HuH-7.5 (cell line): ENCODE data around the gene GRIK5.
A peak's percentile ranks its signal among the peaks of the same experiment; 100 is the strongest.

Experiments
- DNase-seq: peaks from one replicate; pipeline ENCODE4 v3.0.0; 2011; ENCODE audit warnings: low spot score

GRIK5 gene

DNA sequence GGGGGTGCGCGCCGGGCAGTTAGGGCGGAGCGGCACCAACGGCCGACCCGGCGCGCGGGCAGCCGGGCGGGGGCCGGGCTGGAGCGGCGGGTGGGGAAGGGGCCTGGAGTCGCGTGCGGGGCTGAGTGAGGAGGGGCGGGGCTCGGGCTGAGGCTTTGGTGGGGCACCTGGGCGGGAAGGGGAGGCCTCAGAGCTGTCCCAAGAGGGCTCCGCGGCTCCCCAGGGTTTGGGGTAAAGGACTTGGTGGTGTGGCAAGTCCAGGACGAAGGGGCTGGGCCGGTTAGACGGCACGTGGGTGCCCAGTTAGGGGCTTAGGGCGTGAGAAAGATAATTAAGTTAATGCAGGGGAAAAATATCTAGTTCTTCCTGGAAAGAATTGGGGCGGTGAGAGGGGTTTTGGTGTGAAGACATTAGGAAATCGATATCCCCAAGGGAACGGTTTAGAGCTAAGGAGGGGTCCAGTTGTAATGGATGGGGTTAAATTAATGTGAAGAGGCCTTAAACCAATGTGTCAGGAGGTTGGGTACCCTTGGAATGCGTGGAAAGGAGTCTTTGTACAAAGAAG, 6.5 kb upstream of the GRIK5 start:
- DNase-seq = no peak

DNA sequence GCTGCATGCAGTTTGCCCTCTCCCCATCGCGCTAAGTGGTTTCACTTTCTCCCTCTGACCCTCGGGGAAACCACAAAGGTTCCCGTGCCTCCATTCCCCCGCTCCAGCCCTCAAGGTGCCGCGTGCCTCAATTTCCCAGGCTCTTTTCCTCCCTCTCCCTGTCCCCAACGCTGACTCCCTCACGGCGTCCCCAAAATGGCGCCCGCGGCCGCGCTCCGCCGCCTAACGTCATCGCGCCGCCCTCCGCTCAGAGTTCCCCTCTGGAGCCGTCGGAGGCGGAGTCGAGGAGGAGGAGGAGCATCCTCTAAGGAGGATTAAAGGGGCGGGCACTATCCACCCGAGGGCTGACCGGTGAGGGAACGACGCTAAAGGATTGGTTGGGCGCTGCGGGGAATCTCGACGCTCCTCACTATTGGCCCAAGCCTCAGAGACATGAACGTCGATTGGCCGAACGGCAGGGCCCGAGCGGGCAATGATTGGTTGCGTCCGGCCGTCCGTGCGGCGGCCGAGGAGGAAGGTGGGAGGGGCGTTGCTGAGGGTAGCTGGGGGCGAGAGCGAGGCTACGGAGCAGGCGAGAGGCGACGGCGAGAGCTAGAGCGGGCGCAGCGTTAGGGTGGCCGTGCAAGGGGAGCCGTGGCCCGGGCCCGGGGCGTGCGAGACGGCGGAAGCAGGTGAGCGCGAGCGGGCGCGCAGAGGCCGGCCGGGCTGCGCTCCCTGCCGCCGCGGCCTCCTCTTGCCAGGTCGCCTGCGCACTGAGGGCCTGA, 5.8 kb upstream of the GRIK5 start, which contains the start of gene ZNF574:
ZNF574 (plus strand) TSS at position 551 of the 764 bp plus-strand sequence. CDS start 2,441 bp downstream, outside the sequence.
- peak; percentile 99 for DNase-seq

DNA sequence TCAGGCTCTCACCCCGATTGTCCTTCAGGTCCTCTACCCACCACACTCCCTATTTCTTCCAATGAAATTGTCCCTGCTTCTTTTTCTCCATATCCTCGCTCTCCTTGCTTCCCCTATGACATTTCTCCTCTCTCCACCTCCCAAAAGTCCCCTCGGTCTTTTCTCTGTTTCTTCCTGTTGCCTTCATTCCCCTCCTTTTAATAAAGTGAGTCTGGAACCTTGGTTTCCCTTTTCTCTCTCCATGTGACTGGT, 5.3 kb upstream of the GRIK5 start:
- DNase-seq = peak; percentile 64

DNA sequence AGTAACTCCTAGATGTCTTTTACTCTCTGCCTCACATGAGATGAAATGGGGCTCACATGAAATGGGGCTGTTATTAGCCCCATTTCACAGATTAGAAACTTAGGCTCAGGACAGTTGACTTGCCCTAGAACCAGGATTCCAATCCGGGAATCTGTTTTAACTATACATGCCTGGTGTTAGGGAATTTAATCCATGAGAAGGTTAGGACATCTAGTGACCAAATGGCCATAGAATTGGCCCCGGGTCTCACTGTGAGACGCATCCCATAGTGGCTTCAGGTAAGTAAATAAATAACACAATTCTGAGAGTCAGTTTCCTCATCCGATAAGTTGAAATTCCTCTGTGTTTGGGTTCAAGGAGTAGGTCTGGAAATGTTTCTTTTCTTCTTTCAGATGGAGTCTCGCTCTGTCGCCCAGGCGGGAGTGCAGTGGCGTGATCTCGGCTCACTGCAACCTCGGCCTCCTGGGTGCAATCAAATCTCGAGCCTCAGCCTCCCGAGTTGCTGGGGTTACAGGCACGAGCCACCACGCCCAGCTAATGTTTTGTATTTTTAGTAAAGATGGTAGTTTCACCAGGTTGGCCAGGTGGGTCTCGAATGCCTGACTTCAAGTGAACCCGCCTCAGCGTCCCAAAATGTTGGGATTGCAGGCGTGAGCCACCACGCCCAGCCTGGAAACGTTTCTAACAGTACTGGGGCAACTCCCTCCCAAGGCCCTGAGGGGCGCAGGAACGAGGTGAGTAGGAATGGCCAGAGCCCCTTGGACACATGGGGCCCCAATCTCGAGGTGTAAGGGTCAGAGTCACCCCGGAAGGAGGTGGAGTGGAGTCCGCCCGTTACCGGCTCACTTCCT, 4.7 kb upstream of the GRIK5 start:
- no peak for DNase-seq

DNA sequence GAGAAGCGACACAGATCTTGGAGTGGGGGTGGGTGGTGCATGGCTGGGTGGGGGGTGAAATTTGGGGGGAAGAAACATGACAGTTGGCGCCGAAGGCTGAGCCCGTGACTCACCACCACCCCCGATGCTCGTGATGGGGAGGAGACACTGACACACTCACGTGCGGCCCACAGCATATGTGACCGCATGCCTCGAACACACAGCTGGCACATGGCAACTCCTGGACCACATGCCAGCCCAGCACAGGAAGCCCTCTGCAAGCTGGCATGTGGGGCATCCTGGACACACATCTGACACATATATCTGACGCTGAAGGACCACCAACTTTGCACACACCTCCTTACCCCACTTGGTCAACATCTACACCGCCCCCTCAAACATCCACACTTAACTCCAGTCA, 1.2 kb upstream of the GRIK5 start:
- DNase-seq = no peak

DNA sequence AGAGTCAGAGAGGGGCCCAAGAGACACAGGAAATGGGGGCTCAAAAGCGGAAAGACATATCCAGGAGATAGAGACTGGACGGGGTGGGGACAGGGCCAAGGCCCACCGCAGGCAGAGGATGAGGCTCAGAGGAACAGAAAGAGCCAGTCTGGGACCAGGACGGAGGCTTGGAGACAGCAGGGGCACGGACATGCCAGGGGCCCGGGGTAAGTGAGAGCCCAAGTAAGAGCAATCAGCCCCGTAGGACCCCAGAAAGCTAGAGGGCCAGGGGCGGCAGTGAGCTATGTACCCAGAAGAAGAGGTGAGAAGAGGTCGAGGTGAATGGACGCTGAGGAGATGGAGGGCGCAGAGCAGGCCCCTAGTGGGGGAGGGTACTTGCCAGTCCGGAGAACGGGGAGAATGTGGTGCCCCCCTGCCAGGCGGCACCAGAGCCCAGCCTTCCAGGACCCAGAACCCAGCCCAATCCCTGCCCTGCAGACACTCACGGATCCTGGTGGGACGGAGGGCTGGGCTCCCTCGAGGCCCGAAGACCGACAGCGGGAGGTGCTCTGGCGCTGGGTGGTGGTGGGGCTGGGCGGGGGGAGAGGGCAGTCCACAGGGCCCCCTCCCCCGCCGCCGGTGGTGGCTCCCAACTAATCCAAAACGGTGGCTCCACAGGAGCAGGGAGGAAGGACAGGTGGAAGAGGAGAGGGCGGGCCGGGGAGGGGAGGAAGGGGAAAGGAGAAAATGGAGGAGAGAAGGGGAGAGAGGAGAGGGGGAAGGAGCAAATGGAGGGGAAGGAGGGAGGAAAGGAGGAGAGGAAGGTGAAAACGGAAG, 1.0 kb downstream of the GRIK5 start:
- no peak for DNase-seq

DNA sequence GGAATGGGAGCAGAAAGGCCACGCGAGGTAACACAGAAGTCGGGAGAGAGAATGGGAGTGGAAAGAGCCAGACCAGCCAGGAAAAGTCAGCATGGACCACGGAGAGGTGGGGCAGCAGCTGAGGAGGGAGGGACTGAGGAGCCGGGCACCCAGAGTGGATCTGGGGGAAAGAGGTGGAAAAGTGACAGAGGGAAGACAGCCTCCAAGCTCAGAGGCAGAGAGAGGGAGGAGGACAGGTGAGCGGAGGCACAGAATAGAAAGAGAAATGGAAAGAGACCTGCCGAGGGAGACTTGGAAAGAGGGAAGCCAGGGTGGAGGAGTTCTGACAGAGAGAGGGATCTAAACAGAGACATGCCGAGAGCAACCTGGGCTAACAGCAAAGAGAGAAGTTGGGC, 1.6 kb downstream of the GRIK5 start:
- no peak for DNase-seq

DNA sequence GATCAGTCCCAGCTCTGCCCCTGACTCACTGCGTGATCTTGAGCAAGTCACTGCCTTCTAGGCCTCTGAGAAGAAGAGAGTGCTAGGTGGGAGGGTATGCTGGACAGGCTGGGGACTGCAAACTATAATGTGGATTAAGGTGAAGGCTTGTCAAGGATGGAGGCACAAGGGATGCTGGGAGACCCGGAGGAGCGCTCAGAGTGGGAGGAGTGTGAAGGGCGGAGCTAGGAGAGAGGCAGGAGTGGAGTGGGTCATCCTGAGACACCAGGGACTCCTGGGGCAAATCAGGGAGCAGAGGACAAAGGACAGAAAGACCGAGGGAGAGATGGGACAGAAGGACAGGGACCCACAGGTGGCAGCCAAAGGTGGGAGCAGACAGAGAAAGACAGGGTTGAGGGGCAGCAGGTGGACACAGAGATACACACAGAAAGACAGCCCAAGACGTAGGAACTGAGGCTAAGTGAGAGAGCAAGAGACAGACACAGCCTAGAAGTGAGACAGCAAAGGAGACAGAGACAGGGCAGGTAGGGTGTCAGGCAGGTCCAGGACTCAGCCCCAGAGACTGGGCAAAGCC, 2.6 kb downstream of the GRIK5 start:
- no peak for DNase-seq

DNA sequence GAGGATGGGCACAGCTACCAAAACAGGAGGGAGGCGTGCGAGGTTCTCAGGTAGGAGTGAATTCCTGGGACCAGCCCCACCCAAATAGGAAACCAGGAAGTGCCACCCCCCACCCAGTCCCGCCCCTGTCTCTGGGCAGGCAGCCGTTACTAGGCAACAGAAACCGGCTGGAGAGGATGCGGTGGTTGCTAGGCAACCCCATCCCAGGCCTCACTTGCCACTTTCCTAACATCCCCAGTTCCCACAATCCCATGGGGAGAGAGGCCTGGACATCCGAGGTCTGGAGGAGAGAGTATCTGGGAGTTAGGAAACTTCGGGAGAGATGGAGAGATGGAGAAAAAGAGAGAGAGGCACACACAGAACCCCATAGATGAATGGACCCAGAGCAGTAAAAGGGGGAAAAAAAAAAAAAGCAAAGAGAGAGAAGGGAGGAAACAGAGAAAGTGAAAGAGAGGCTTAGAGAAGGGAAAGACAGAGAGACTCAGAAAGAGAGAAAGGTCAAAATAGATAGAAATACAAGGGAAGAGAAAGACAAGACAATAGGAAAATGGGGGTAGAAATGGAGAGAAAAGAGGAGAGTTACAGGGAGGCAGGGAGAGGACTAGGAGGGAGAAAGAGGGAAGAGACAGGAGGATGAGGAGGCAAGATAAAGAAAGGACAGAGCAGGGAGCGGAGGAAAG, 3.8 kb downstream of the GRIK5 start:
- DNase-seq = no peak

DNA sequence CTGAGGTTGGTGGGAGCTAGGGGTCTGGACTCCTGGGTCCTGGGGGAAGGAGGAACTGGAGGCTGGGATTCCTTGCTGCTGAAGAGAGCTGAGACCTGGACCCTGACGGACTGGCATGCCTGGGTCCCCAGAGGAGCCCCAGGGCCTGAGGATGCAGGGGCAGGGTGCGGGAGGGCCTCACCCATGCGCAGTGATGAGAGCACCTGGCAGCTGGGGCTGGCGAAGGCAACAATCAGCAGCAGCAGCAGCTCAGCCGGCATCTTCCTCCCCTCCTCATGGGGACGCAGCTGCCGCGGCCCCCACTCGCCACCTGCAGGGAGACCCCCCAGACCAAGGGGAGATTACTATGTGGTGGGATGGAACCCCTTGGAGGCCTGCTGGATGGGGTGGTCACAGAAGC, 4.5 kb downstream of the GRIK5 start:
- no peak for DNase-seq

DNA sequence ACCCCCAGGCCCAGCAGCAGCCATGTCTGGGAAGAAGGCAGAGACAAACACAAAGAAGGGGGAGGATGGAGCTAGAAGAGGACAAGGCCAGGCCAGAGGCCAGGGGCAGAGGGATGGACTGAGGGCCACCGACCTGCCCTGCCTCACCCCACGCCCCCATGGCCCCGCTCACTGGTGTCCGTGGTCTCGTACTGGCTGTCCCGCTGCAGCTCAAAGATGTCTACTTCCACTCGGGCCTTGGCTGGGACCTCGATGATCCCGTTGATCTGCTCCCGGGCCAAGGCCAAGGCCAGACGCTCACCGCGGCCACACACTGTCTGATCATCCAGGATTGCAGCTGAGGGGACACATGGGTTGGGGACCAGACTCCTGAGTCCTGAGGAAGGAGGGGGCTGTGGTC, 5.0 kb downstream of the GRIK5 start:
- DNase-seq = no peak

DNA sequence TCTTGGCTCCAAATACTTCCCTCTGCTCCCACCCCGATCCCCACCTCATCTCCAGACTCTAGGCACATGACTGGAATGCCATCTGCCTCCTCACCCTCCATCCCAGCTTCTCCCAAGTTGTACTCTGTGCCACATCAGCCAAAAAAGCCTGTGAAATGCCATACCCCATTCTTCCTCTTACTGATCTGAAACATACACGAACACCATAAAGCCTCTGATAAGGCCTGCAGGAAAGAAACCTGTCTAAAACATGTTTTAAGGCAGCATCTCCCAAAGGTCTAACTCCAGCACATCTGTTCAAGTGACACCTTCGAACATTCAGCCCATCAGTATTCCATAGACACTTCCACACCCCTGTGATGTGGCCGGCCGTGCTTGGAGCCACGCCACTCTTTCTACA, 5.6 kb downstream of the GRIK5 start:
- DNase-seq = no peak

DNA sequence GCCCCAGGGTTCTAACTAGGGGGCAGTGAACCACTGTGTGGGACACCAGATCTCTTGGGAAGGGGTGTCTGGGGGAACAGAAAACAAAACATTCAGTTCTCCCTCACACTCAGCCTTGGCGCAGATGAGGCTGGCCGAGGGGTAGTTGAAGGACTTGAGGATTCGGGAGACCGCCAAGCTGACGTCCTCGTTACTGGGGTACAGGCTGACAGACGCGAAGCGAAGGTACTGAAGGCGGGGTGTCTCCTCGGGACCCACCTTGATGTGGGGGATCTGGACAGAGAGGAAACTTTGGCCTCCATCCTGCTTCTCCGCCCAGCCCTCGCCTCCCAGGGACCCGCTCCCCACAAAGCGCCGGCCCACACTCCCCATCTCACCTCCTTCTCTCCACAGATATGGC, 7.6 kb downstream of the GRIK5 start:
- DNase-seq = no peak

DNA sequence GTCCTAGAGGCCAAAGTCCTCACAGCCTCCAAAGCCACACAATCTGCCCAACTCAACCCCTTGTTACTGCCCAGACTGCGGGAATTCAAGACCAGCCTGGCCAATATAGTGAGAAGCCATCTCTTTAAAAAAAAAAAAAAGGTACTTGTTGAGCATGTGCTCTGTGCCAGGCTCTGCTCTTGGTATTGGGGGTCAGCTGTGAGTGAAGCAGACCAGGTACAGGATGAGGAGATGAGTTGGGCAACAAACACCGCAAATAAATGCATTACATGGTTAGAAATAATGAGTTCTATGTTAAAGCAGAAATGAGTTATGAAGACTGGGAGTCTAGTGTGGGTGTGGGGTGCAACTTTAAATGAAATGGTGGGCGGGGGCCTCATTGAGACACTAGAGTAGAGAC, 9.9 kb downstream of the GRIK5 start:
- DNase-seq = no peak

DNA sequence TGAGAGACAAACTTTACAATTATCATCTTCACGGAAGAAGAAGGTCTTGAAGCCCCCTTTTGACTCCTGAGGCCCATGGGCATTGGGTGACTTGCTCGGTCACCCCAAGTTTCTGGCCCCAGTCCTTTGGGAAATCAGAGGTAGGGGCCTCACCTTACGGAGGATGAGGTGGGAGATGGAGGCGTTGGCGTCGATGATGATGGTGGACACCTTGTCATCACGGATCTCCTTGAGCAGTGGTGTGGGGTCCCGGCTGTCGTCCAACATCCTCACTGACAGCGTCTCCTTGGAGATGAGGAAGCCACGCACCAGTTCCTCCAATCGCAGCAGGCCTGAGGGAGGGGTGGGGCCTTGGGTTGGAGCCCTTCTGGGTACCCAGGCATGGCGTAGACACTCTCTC, 10.8 kb downstream of the GRIK5 start:
- DNase-seq = no peak

DNA sequence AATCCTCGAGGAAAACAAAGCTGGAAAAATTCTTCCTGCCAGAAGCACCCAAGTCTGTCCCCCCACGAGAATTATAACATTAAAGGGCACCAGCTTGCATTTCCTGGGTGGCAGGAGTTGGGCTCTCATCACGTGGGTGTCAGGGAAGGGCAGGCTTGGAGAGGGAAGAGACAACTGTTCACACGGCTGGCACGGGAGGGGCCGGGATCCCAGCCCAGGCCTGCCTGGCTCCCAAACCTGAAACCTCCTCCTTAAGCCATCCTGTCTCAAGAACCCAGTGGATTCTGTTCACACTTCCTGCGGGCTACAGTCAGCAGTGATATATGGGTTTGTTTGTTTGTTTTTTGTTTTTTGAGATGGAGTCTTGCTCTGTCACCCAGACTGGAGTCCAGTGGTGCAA, 12.2 kb downstream of the GRIK5 start:
- no peak for DNase-seq

DNA sequence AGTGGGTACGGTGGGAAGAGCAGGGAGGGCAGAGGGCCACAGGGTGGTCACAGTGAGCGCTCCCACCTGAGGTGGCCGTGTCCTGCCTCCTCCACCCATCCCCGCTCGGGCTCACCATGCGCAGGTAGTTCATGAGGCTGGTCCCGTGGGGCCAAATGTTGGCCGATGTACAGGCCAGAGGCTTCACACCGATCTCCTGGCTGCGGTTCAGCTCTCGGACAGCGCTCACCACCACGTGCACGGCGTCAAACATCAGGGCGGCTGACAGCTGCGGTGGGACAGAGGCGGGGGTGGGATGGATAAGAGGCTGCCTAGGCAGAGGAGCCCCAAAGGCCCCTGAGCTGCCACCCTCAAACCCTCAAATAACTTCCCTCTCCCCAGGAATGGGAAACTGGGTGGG, 15.8 kb downstream of the GRIK5 start:
- DNase-seq = no peak

DNA sequence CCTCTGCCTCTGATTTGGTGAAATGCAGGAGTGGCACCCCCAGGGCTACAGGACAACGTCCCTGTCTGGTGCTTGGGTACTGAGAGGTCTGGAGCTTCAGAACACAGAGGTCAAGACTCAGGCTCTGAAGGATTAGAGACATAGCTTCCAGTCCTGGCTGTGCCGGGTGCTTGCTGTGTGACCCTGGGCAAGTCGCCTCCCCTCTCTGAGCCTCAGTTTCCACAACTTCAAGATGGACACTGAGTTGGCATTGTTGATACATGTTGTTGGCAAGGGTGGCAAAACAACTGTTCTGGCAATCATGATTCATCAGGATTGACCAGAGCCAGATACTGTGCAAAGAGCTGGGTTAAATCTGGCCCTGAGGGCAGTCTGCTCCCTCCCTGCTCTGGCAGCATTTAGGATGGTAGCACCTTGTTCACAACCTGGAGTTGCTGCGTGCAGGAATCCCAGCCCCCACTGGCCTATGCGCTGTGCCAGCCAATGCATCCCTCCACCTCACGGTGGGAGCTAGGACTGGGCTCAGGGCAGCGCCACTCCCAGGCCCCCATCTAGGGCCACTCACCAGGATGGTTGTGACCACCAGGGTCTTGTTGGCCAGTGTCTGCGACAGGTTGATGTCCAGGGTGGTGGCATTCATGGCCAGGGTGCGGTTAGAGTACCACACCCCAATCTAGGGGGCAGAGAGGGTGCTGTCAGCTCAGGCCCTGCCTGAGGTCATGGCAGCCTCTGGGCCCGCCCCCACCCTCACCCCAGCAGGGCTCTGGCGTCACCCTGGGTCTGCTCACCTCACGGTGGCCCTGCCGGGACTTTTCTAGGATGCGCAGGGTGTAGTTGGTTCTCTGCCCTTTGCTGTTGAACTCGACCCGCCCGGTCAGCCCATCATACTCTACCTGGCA, 16.7 kb downstream of the GRIK5 start:
- no peak for DNase-seq

DNA sequence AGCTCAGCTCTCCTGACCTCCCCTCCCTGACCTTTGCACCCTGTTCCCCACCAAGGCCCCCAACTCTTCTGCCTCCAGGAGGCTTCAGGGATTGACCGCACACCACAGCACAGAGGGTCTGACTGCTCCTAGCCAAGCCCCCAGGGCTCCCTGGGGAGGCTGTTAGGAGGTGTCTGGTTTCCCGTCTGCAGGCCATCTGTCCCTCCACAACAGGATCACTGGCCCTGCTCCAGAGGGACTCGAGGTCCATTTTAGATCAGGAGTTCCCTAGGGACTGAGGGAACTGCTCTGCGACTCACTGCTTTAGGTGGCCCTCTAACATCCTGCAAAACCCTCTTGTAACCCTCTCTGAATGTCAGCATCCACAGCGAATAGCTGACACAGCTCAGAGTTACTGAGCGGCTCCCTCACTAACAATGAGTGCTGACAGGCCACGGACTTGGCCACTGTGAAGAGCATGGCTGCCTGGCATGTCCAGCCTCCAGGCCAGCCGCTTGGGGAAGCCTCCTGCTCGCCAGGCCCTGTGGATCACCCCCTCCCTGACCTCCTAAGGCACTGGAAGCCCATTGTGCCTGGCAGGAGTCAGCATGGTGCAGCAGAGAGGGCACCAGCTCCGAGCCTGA, 17.7 kb downstream of the GRIK5 start:
- DNase-seq = no peak
